Measurements from ENCODE around the gene LTO1.

The LTO1 gene

GRCh38 chr11:69617682-69618081 is 57.5 kb downstream of the LTO1 start:
- no peak for TF ChIP-seq CTCF (conservative IDR thresholded peaks at IDR 0.05)
- no peak overlapping the region for H3K27ac ChIP-seq

GRCh38 chr11:69617220-69617619 is 57.9 kb downstream of the LTO1 start:
- no peak overlapping the region for H3K27ac ChIP-seq
- TF ChIP-seq CTCF (conservative IDR thresholded peaks at IDR 0.05) = no peak
